GM19099 (cell line): ENCODE measurements around the gene CDC42EP1.

Source experiments
- POLR2A ChIP-seq: IDR thresholded peaks from 3 replicates; pipeline ENCODE4 v1.6.1; 2011; ENCODE audit warnings: low read depth; ENCODE audit not compliant: insufficient read length; ENCODE audit errors: extremely low read depth

CDC42EP1 gene

DNA sequence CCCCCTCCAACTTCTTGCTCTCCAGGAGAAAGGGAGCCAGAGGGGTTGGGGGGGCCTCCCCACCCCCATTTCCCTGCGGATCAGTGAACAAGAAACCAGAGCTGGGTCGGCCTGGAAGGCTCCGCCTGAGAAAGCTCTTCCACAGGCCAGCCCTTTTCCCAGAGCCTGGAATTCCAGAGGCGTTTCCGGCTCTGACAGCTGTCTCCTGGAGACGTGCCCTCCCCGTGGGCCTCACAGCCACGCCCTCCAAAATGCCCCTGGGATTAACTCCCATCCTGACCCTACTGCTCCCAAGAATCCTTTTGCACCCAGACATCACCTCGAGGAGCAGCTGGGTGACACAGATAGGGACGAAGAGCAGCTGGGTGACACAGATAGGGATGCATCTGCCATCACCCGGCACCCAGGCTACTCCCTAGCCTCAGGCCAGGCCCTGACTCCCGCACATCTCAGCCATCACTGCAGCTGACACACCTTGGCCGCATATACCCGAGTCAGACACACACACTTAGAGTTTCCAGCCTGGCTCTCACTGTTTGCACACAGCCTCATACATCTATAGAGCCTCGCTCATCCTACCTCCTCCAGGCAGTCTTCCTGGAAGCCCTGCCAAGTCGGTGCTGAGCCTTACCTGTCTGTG lies 7.6 kb upstream of the CDC42EP1 start:
- TF ChIP-seq POLR2A, result no peak

DNA sequence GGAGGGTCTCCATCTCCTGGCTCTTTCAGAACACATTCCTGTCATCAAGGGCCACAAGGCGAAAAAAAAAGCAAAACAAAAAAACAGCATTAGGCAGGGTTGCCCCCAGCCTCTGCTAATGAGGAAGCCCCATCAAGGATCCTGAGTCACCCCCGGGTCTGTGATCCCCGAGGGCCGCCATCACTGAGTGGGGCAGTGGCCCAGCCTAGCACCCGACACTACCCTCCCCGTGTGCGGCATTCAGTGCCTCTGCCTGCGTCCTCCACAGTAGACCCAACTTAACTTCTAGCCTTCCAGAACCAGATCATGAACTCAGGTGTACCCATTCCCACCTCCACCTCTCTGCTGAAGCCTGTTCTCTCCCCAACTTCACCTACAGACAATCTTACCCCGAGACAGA lies 6.6 kb upstream of the CDC42EP1 start:
- TF ChIP-seq POLR2A, result no peak

DNA sequence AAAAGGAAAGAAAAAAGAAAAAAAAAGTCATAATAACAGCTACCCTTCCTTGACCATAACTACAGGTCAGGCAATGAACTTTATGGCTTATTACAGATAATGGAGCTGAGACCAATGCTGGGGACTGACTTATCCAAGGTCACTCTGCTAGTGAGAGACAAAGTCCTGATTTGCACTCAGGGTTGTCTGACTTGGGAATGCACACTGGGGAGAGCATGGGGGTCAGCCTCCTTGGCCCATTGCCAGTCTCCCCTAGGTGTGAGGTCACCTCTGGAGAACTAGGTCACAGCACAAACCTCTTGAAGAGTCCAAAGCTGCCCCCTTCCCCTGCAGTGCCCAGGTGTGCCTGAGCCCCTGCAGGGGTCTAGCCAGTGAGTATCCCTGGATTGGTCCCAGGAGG lies 5.3 kb upstream of the CDC42EP1 start:
- TF ChIP-seq POLR2A, result no peak

DNA sequence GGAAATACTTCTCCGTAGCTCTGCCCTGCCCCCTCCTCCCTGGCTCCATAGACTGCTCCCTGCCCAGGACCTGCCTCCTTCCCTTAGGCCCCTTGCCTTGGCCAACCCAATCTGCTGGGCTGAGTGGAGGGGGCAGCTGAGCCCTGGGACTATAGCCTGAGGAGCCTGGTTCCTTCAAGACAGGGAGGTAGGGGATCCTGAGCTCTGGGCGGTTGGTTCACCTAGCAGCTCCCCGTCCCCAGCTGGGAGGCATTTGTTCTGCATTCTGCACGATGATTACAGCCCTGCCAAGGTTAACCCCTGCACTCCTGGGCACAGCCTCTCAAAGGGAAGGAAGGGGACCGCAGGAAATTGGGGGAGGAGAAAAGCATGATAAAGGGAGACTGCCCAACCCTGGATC lies 3.6 kb upstream of the CDC42EP1 start:
- TF ChIP-seq POLR2A, result no peak

DNA sequence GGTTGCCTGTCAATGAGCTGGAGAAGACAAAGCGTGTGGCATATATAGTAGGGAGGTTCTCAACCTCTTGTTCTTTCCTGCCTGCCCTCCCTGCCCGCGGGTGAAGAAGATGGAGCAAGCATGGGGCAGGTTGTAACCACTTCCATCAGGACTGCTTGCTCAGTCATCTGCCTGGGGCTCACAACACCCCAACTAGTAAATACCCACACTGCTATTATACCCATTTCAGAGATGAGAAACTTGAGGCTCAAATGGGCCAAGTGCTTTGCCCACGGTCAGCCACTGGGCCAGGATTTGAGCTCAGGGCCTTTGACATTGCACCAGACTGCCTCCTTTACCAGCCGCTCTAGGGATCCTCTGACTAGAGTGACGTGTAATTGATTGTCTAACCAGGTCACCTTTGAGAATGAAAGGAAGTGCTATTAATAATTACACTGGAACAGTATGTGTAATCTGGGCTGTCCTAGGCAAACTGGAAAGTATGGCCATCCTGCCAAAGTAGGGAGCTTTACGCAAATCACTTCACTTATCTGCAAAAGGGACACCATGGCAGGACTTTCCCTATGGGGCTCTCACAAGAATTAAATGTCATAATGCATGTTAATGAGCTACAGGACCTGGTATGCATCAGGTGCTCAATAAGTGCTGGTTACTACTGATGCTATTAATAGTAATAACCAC lies 2.8 kb upstream of the CDC42EP1 start:
- TF ChIP-seq POLR2A, result no peak

DNA sequence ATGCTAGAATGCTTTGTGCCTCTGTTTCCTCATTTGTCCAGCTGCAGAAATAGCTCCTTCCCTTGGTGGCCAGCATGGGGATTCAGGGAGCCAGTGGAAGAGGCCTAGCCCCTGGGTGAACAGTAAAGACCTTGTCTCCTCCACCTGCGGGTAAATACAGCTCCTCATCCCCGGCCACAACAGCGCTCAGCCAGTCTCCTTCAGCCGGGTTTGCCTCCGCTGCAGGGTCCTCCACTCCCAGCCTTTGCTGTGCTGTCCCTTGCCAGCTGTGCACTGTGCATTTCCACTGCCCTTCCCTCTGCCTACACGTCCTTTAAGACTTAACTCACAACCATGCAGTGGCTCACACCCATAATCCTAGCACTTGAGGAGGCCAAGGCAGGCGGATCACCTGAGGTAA lies 1.5 kb upstream of the CDC42EP1 start:
- no peak for TF ChIP-seq POLR2A

DNA sequence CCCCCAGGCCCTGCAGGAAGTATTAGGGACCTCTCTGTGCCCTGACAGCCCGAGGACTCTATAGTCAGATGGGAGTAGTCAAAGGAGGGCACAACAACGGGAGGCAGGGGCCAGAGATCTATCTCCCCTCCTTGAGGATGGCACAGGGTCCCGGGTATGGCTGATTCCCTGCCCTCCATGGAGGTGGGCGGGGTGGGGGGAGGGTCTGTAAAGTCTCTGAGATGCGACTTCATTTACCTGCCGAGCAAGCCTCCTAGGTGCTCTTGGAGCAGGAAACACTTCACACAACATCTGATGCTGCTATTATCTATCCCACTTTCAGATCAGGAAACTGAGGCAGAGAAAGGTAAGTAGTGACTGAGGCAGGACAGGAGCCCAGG lies 769 bp upstream of the CDC42EP1 start:
- no peak for TF ChIP-seq POLR2A

DNA sequence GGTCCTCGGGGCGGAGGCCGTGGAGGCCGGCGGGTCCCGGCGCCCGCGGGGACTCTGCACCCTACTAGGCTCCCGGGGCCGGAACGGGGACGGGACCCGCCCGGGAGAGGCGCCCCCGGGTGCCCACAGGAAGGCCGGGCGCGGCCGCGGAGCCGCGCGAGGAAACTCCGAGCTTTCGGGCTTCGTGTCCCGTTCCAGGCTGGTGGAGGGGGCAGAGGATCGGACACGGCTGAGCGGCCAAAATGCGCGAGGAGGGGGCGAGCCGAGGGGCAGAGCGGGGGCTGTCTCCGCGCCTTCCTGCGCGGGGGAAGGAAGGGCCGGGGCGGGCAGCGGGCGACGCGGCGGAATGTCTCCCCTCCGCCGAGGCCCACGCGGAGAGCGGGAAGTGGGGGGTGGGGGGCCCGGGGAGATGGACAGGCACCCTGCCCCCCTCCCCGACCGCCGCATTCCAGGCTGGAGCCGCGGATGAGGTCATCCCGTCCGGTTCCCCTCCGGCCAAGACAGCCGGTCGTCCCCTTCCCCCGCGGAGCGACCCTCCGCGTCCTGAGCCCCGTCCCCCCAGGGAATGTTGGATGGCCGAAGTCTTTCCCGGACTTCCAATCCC lies 430 bp downstream of the CDC42EP1 start:
- TF ChIP-seq POLR2A, result no peak

DNA sequence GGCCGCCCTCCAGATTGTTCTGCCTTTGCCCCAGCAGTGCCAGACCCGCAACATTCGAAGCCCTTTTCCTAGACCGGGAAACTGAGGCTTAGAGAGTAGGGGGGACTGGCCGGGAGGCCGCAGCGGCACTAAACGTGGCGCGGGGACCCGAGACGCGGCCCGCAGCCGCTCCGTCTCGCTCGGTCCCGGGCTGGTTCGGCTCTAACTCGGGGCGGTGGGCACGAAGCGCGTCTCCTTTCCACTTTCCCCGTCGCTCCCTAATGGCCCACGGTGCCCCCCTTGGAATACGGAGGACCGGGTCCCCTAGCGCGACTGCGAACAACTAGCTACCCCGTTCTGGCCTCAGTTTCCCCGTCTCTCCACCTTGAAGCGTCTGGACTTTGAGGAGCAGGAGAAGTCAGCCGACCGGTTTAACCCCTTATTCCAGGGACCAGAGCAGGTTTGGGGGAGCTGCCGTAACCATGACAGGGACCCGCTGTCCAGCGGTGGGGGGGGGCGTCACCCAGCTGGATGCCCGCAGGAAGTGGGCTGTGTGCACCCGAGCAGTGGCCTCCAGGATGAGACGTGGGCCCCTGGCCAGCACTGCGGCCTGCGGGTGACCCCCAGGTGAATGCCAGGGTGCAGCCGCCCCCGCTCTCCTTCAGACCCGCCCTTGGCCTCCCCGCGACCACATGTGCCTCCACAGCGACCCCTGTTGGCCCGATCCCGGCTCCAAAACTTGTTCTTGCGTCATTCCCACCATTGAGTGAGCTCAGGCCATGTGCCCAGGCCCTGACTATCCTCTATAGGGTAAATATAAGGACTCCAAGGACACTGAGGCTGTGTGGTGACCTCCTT lies 1.1 kb downstream of the CDC42EP1 start:
- no peak for TF ChIP-seq POLR2A

DNA sequence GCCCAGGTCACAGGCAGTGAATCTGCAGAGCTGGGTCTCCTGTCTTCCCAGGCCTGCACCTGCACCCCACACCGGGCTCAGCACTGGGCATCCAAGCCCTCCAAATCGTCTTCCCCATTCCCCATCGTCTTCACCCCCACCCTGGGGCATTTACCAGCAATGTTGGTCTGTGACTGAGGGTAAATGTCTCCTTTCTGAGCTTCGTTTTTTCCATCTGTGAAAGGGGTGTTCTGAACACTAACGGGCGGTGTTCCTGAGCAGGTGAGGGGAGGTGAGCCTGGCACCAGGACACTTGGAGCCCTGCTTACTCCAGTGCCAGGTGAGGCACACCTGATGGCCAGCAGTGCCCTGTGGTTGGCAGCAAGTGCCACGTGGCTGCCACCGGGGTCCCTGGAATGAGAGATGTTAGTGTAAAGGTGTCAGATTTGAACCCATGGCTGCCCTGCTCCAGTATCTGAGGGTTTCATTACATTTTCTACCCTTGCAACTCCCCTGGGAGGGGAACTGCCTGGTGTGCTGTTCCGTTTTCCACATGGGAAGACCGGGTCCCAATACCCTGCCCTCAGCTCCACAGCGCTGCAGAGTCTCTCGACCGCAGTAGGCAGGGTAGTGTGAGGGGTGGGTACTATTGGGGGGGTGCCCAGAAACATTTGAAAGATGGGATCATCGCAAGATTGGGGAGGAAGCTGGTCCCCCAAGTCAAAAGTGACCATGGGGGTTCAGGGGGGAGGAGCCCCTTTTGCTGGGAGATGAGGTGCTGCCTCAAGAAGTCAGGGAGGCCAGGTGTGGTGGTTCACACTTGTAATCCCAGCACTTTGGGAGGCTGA lies 2.0 kb downstream of the CDC42EP1 start:
- no peak for TF ChIP-seq POLR2A

DNA sequence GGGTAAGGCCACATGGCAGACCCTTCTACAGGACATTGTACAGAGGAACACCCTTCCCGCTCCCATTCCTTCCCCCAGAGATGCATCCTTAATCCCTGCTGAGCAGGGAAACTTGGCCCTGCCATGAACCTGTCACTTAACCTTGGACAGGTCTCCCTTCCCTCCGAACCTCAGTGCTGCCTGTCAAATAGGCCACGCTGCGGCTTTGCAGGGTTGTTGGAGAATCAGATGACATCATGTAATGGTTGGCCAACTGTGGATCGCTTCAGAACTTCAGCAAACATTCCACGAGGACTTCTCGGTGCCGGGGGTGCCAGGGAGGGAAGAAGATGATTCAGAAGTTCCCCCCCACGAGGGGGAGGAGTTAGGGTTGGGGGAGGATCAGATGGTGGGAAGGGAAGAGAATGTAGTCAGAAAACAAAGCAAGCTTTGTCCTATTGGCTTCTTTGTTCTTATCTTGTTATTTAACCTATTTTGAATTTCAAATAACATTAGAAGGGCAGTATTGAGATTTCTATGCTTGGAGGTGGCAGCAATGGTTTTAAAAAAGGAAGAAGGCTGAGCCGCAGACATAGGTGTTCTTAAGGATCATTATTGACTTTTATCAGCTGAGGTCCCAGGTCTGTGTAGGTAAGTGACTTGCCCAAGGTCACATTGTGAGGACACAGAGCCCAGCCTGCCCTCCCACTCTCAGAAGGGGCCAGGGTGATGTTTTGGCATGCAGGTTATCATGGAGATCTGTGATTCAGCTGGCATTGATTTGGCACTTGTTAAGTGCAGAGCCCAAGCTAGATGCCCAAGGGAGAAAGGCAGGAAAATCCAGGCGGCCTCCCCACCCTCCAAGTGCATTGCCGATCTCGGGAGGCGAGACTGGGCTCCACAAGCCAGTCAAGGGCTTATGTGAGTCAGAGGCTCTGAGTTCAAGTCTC lies 3.1 kb downstream of the CDC42EP1 start:
- TF ChIP-seq POLR2A, result no peak

DNA sequence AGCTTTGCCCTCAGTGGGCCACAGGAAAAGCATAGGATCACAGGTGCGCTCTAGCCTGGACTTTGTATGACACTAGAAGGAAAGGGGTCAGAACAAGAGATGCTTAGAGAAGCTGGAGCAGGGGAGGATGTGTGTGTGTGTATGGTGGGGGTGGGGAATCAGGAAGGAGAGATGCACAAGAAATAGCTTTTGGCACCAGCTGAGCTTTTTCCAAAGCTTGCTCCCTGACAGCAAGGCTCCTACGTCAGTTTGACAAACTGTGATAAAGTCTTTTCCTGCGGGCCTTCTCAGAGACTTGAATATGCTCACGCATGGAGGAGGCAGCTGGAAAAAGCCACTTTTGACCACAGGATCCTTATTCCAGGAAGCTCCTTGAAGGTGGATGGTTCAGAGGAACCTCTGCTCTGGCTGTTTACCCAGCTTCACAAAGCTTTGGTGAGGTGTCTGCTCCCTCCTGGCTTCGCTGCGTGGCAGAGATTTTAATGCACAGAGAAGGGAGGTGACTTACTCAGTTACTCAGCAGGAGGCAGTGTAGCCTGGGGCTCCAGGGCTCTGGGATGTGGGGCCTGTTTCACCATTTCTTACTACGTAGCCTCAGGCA lies 3.9 kb downstream of the CDC42EP1 start:
- TF ChIP-seq POLR2A, result no peak

DNA sequence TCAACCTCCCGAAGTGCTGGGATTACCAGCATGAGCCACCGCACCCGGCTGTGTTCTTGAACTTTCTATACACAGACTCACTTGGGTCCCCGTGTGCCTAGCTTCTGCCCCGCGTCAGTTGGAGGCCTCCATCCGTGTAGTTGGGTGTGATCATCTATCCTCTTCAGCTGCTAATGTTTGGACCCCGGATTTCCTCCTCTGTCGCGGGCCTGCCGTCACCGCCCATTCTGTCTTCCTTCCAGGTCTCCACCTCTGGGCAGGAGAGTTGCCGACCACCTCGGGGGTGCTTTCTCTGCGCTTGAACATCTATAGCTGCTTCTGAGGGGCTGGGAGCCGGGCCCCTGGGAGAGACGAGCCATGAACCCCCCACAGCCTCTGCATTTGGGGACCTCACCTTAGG lies 5.5 kb downstream of the CDC42EP1 start:
- no peak for TF ChIP-seq POLR2A
